ENCODE results near the gene C1QTNF9. TPM values are rescaled to one million over a fixed set of nuclear protein-coding genes. Genes with fewer than 3 reads are reported as not detected.
A peak's percentile ranks its signal among the peaks of the same experiment; 100 is the strongest.

The C1QTNF9 gene
- polyA plus RNA-seq, 1 experiment: not detected

DNA sequence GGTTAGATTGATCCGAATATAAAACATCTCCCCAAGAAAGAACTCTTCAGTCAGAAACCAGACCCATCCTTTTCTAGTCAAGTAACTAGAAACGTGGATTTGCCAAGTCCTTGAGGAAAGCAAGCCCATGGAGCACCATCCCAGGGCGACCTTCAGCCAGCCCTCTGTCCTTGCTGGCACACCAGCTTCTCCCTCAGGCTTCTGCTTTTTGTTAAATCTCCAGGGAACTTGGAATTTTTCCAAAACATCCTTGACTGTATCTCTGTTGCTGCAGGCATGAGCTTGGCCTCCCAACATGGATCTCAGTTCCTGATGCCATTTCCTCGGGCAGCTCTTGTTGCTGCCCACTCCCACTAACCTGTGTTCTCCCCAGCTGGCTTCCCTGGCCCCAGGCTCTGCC lies 27.1 kb upstream of the C1QTNF9 start:
- POLR2A ChIA-PET: no interaction called here
- Histone ChIP-seq H3K27me3 (ENCODE audit: control insufficient read depth, insufficient read depth, low read length) (no peaks in the 10 kb centered on the region), H3K36me3 (ENCODE audit: control insufficient read depth, insufficient read depth, low read length) (peaks cover 1% of the 10 kb centered on the region), H3K4me3 (ENCODE audit: low read depth, low read length) (no peak overlapping the region)
- DNase-seq (ENCODE audit: low read depth): no peak
- TF ChIP-seq, protein P1, sequence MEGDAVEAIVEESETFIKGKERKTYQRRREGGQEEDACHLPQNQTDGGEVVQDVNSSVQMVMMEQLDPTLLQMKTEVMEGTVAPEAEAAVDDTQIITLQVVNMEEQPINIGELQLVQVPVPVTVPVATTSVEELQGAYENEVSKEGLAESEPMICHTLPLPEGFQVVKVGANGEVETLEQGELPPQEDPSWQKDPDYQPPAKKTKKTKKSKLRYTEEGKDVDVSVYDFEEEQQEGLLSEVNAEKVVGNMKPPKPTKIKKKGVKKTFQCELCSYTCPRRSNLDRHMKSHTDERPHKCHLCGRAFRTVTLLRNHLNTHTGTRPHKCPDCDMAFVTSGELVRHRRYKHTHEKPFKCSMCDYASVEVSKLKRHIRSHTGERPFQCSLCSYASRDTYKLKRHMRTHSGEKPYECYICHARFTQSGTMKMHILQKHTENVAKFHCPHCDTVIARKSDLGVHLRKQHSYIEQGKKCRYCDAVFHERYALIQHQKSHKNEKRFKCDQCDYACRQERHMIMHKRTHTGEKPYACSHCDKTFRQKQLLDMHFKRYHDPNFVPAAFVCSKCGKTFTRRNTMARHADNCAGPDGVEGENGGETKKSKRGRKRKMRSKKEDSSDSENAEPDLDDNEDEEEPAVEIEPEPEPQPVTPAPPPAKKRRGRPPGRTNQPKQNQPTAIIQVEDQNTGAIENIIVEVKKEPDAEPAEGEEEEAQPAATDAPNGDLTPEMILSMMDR (IDR thresholded peaks at IDR 0.05; ENCODE audit: insufficient read depth, low read depth, low read length): no peak
- CTCF ChIA-PET: no interaction called here

DNA sequence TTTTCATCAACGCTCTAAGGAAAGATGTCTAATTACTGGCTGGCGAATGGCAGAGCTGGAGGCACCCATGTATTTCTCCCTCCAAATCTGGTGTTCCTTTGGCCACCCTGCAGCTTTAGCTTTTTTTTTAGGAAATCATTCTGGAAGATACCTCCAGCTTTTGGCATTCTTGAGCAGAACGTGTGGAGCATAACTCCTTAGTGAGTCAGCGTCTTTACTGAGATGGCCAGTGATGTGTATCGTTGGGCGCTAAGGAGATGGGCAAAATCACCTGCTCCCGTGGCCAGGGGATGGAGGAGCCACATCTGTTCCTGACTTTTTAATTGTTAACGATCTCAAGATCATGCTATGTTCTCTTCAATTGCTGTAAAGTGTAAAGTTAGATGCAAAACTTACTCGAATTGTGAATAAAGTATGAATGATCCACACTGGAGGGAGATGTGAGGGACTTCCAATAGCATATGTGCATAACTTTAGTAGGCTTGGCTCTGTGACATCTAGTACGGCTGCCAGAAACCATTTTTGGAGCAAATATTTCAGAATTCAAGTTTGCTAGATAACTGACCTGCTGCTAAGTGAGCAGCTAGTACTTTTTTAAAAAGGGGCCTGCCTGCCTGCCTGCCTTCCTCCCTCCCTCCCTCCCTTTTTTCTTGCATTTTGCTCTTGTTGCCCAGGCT lies 24.4 kb upstream of the C1QTNF9 start:
- Histone ChIP-seq H3K36me3 (ENCODE audit: control insufficient read depth, insufficient read depth, low read length) (peaks cover 2% of the 10 kb centered on the region), H3K27me3 (ENCODE audit: control insufficient read depth, insufficient read depth, low read length) (no peaks in the 10 kb centered on the region), H3K4me3 (ENCODE audit: low read depth, low read length) (no peak overlapping the region)
- TF ChIP-seq, protein P1 (IDR thresholded peaks at IDR 0.05; ENCODE audit: insufficient read depth, low read depth, low read length): no peak
- DNase-seq (ENCODE audit: low read depth): no peak
- ChIA-PET CTCF (interaction anchor here (0.7 to 1.3 kb wide), 3 partner anchors 10 to 588 kb away, joined by 3 to 5 read pairs (median 4); no protein-coding TSS in a partner anchor), POLR2A (no interaction called here)

DNA sequence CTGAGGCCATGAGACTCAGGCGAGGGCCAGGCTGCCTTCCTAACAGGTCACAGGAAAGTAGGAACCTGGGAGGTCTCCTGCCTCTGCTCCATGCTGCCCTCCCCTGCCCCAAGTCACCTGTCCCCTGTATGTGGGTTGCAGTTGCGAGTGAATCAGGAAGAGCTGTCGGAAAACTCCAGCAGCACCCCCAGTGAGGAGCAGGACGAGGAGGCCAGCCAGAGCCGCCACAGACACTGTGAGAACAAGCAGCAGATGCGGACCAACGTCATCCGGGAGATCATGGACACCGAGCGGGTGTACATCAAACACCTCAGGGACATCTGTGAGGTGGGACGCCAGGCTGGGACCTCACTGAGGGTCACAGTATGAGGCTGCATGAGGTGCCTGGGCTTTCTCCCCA lies 22.8 kb upstream of the C1QTNF9 start:
- POLR2A ChIA-PET: no interaction called here
- CTCF ChIA-PET: interaction anchor here (0.9 kb wide), 1 partner anchor 28 kb away, joined by 3 read pairs; no protein-coding TSS in a partner anchor
- no peak for DNase-seq (ENCODE audit: low read depth)

DNA sequence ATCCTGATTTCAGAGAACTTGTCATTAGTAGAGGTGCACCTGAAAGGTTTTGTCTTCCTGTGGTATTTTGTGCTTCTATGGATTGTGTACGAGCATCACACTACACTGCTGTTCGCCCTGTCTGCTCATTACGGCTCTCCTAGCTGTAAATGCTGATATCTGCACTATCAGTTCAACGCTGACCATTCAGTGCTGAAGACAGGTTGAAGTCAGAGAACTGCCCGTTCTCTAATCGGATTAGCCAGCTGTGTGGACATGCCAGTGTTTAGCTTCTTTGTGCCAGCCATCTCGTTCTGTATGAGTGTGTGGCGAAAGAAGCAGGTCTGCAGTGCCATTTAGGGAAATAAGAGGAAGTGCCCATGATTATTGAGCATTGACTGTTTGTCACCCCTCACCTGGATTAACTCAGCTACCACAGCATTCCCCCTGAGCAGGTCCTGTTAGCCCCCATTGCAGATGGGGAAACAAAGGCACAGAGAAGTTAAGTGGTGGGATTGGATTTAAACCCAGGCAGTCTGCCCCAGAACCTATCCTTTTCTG lies 21.6 kb upstream of the C1QTNF9 start:
- Histone ChIP-seq H3K36me3 (ENCODE audit: control insufficient read depth, insufficient read depth, low read length) (peaks cover 6% of the 10 kb centered on the region), H3K27me3 (ENCODE audit: control insufficient read depth, insufficient read depth, low read length) (no peaks in the 10 kb centered on the region), H3K4me3 (ENCODE audit: low read depth, low read length) (no peak overlapping the region)
- DNase-seq (ENCODE audit: low read depth): no peak
- TF ChIP-seq, protein P1 (IDR thresholded peaks at IDR 0.05; ENCODE audit: insufficient read depth, low read depth, low read length): no peak
- CTCF ChIA-PET: interaction anchor here (0.7 kb wide), 2 partner anchors 11 to 376 kb away, joined by 3 read pairs; no protein-coding TSS in a partner anchor
- POLR2A ChIA-PET: no interaction called here

More for the DNA sequence above, 22.8 kb upstream of the C1QTNF9 start:
- H3K27me3 ChIP-seq (ENCODE audit: control insufficient read depth, insufficient read depth, low read length): no peaks in the 10 kb centered on the region
- H3K36me3 ChIP-seq (ENCODE audit: control insufficient read depth, insufficient read depth, low read length): peaks cover 6% of the 10 kb centered on the region
- H3K4me3 ChIP-seq (ENCODE audit: low read depth, low read length): no peak overlapping the region
- TF ChIP-seq, protein P1 (IDR thresholded peaks at IDR 0.05; ENCODE audit: insufficient read depth, low read depth, low read length): no peak

DNA sequence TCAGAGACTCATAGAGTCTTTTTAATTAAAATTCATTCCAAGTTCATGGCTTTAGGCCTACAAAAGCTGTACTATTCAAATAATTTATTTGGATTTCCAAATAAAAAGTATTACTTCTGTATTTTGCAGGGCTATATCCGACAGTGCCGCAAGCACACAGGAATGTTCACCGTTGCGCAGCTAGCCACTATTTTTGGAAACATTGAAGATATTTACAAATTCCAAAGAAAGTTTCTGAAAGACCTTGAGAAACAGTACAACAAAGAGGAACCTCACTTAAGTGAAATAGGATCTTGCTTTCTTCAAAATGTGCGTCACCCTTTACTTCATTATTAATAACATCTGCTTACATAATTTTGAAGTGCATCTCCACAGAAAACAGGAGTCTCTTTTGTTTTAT lies 20.5 kb upstream of the C1QTNF9 start:
- DNase-seq (ENCODE audit: low read depth): peak; percentile 39
- POLR2A ChIA-PET: no interaction called here
- Histone ChIP-seq H3K4me3 (ENCODE audit: low read depth, low read length) (no peak overlapping the region), H3K27me3 (ENCODE audit: control insufficient read depth, insufficient read depth, low read length) (no peaks in the 10 kb centered on the region), H3K36me3 (ENCODE audit: control insufficient read depth, insufficient read depth, low read length) (peaks cover 6% of the 10 kb centered on the region)
- CTCF ChIA-PET: interaction anchor here (1.3 kb wide), 1 partner anchor 134 kb away, joined by 3 read pairs; no protein-coding TSS in a partner anchor
- TF ChIP-seq, protein P1 (IDR thresholded peaks at IDR 0.05; ENCODE audit: insufficient read depth, low read depth, low read length): no peak
